GM19324 (cell line): ENCODE results near the gene RPS14.

ENCODE experiments used
- ATAC-seq: cut with Tn5 transposase; IDR thresholded peaks from one replicate; pipeline ENCODE4 v1.9.1; 2021; ENCODE audit warnings: mild to moderate bottlenecking, moderate library complexity; ENCODE audit not compliant: unreplicated experiment, low FRiP score

RPS14 gene

GRCh38 chr5:150449517-150450339, at the start of gene RPS14:
Gene RPS14 (minus strand): TSS chr5:150449739. CDS start chr5:150447733, 2,006 bp downstream.
- peak; percentile 95 for ATAC-seq

DNA sequence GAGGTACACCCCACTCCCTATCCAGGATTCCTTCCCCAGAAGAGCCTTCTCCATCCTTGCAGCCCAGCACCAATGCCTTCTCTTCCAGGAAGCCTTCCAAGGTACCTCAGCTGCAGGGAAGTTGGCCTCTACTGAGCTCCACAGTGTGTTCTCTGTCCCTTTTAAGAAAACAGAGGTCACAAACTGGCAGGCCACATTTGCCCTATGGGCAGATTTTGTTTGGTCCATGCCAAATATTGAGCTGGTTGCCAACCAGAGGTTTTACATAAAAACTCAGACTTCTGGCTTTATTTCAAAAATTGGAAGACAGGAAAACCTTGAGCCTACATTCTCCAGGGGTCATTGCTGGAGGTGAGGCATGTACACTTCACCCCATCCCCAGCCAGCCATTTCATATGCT, 49.4 kb upstream of the RPS14 start:
- ATAC-seq, result no peak

GRCh38 chr5:150498501-150498900, 49.0 kb upstream of the RPS14 start:
- ATAC-seq, result no peak

DNA sequence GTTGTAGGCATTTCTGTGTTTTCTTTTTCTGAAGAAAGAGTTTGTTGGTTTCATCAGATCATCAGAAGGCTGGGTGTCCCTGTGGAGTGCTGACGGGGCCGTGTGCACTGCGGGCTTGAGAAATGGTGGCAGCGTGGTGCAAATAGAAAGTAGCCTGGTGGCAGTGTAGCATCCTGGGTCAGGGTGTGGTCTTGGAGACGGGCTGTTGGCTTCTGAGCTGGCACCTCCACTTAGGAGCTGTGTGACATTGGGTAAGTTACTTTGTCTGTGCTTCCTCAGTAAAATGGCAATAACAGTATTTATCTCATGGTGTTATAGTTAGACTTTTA, 48.4 kb upstream of the RPS14 start:
- no peak for ATAC-seq

DNA sequence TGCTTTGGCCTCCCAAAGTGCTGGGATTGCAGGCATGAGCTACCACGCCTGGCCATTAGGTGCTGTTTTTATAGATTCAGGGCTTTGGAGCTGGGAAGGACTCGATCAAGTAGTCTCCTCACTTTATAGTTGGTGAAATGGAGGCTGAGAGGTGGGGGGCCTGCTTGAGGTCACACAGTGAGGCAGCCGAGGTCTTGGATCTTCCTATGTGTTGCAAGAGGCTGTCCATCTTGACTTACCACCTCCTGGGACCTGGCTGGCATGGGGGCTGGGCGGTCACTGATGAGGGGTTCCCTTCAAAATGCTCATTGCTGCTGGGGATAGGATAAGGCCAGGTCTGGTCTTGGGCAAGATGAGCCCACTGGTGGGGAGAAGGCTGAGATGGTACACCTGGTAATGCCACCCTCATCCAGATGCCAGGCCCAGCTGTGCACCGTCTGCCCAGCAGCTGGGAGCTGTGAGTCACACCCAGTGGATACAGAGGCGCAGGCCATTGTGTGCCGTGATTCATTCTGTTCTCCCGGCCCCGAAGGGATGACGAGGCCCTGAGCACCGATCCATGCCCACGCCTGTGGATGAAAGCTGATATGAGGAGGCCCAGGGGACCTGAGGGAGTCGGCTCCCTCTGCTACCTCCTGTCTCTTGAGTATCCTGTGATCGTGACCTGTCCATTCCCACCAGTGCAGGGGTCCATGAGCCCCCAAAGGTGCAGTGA, 47.9 kb upstream of the RPS14 start:
- no peak for ATAC-seq

DNA sequence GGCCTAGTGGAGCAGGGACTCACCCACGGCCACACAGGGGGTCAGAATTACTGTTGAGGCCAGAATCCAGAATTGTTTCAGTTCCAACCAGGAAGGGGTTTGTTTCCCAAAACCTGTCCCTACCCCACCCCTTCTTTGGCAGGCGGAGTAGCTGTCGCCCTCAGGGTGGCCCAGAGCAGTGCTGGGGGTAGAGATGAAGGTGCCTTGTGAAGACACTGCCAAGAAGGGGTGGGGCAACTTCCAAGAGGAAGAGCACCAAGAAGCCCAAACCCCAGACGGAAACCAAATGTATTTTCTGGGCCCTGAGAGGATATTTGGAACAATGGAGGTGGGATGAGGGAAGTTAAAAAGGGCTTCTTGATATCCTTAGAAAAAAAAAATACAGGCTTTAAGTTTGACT, 47.0 kb upstream of the RPS14 start:
- ATAC-seq, result no peak

- ATAC-seq, result no peak
Measured at GRCh38 chr5:150496098-150496497, 46.6 kb upstream of the RPS14 start.

DNA sequence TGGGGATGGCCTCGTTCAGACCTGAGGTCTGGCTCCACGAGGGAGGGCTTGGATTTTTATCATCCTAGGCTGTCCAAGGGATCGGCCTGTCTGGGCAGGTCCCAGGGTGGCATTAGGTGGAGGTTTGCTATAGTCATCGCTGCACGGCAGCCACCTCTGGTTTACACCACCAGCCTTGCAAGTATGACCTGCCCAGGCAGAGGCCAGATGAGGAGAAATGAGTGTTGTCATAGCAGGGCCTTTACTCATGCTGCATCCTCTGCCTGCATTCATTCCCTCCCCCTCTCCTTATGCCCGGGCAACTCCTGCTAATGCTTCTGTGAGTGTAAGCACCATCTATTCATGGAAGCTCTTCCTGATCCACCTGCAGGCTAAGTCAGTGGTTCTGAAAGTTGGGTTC, 43.1 kb upstream of the RPS14 start:
- ATAC-seq, result no peak

DNA sequence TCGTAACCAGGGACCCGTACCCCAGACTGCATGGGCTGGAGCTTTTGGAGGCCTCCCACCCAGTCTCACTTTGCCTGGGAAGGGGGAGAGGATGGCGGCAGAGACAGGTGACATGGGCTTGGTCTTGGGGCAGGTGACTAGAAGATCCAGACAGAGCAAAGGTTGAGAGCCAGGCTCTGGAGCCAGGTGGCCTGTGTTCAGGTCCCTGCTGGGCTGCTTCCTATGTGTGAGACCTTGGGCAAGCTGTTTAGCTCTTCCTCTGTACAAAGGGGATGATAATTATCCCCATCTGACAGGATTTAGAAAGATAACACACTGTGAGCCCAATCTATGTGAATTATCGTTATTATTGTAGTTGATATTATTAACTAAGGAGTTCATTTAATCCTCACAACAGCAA, 42.3 kb upstream of the RPS14 start:
- no peak for ATAC-seq

DNA sequence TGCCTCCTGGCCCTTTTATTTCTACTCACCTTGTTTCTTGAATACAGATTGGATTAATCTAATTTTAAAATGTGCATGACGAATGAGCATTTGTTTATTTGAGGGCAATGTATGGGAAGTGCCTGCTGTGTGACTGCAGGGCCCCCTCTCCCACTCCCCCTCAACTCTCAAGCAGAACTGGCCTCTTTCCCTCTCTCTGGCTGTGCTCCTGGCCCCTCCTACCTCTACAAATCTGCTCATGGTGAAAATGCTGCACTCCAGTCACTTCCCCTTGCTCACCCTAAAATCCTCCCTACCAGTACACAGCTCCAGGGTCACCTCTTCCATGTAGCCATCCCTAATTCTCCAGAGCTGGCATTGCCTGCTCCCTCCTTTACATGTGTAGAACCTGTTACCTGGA, 41.2 kb upstream of the RPS14 start:
- no peak for ATAC-seq

DNA sequence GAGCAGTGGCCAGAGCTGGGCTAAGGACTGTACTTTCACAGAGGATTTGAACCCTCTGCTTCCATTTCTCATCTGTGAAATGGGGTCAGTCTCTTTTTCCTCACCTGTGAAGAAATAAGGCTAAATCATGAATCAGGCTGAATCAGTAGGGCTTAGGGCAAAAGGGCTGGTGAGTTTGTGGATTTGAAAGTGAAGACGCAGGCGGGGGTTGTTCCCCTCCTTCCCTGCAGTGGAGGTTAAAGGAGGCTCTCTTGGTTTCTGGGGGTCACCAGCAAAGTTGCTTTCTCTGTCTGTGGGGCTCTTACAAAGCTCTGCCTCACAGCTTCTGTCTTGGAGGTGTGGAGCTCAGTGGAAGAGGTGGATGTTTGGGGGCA, 40.7 kb upstream of the RPS14 start:
- no peak for ATAC-seq

GRCh38 chr5:150489360-150490295, 40.1 kb upstream of the RPS14 start:
- ATAC-seq, result peak; percentile 88

DNA sequence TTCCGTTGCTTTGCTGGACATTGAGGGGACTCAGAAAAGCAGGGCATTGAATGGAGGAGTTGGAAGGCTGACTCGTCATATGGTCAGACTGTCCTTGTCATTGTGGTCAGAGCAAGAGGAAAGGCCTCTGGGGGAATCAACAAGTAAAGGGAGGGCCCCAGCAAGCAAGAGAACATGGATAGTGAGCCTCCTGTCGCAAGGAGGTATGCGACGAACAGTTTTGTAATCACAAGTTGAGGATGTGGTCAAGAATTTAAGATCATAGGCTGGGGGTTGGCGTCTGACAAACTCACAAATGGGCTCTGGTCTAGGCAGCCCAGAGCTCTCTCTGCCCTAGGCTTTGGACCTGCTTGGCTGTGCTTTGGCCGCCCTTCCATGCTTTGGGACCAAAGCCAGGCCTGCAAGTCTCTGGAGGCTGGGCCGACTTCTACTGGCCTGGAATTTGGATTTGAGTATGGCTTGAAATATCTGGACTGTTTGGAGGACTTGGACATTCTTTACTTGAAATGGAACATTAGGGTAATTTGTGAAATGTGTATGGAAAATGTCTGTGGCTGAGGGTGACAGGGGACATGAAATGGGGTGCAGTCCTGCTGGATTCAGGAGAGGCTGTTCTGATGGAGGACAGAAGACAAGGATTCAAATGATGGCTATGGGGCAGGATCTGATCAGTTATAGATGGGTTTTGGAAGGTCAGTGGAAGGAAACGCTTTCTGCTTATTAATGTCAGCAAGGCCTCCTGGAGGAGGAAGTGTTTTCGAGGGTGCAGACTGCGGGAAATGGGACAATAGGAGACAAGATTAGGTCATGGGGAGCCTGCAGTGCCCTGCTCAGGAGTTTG, 39.2 kb upstream of the RPS14 start:
- ATAC-seq, result no peak

DNA sequence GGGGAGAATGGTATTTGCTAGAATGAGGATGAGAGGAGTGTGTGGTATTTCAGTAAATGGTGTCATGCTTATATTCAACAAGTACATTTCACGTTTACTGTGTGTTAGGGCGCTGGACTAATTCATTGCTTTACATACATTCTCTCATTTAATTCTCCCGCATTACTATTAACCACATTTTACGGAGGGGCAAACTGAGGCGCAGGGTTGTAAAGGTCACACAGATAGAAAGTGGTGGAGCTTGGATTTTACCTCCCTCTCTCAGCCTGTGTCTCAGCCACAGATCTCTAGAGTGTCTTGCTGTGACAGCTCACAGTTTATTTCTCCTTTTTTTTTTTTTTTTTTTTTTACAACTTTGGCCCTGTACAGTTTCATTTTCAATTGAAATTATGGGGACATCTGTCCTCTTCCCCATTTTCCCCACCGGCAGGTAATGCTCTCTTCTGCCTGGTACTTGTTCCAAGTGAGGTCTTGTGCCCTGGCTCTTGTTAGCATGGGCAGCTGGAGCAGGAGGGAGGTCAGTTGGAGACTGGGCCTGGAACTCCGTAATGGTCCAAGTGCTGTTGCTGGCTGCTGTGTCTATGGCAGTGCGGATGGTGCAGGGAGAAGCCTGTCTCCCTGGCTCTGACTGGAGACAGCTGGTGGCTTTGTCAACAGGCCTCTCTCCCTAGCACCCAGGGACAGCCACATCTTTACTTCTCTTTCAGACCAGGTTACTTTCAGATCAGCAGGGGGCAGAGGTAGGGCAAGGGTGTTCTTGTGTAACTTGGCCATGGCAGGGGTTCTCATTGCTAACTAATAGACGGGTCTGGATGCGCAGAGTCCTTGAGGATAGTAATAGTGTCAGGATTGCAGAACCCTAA, 37.9 kb upstream of the RPS14 start:
- ATAC-seq, result no peak

GRCh38 chr5:150486402-150487198, 37.1 kb upstream of the RPS14 start:
- no peak for ATAC-seq

- no peak for ATAC-seq
Measured at GRCh38 chr5:150485693-150486401, 36.3 kb upstream of the RPS14 start.

DNA sequence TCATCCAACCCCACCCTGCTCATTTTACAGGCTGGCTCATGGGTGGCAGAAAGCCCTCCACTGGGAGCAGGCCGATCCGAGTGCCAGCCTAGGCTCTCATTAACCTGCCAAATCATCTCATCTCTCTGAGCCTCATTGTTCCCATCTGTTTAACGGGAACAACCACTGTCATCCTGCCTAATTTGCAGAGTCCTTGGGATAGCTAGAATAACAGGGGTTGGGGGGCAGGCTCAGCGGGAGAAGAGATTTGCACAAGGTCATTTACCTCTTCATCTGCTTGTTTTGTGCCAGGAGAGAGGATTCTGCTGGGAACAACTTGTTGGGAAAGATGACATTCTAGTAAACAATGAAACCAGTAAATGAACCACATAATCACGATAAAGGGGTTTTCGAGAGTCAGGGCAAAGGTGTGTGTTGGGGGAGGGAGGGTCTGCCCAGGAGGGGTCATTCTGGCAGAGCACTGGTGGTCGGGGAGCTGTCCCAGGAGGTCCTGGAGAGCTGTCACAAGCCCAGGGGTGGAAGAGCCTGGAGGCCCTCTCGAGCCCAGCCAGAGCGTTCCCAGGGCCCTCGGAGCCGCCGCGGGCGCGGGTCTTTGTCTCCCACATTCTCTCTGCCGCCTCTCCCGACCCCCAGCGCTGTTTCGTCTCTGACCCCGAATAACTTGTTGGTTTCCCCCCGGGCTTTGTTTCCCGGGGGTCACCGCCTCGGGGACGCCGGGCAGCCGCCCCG, 35.6 kb upstream of the RPS14 start:
- ATAC-seq, result no peak
